HCT116 (cell line): ENCODE measurements around the gene LRBA. TPM values are rescaled to one million over a fixed set of nuclear protein-coding genes. Genes with fewer than 3 reads are reported as not detected.

Source experiments
- ATAC-seq: fragments of 200-7000 bp; cut with Tn5 transposase; 2 replicates; pipeline ENCODE4 v1.9.1; 2020; ENCODE audit warnings: mild to moderate bottlenecking, moderate library complexity
- BruUV-seq: library from RNA; stranded (reverse); fragments of 400-500 nt; replicated peaks from 2 replicates; lab custom pipeline; 2021; lab: Mats Ljungman, UMichigan
- CTCF ChIA-PET: fragments of 300-600 bp; sonication (Branson Sonifier 250); formaldehyde crosslinking; loops from one replicate; lab custom pipeline; 2021; ENCODE audit warnings: antibody characterized with exemption; lab: Charles Lee
- POLR2A ChIA-PET: fragments of 300-600, 350-600 bp; sonication (Branson Sonifier 250); formaldehyde crosslinking; loops from one replicate; lab custom pipeline; 2021; ENCODE audit warnings: antibody characterized with exemption; lab: Charles Lee
- RAD21 ChIA-PET, 2 experiments: fragments of 300-600 bp; sonication (Branson Sonifier 250); formaldehyde crosslinking; loops; one replicate each; lab custom pipeline; 2023; ENCODE audit warnings: low total read pairs in 2 of 2; ENCODE audit not compliant: uncharacterized antibody in 2 of 2, unreplicated experiment in 2 of 2, low non-redundant PET in 1 of 2; lab: Charles Lee
- DNase-seq: peaks from one replicate; pipeline ENCODE4 v3.0.0-alpha.2; 2010; ENCODE audit warnings: low read depth, low spot score
- H2AFZ ChIP-seq: fragments of 200-600 bp; shearing (Covaris generic), sonication (generic); 2 replicates; pipeline ENCODE4 v1.6.1; 2017; ENCODE audit warnings: low read depth, mixed run types, mixed read lengths, antibody characterized with exemption, low read length; ENCODE audit not compliant: poor library complexity, severe bottlenecking
- H3K27ac ChIP-seq: 2 replicates; pipeline ENCODE4 v1.5.1; 2012; ENCODE audit warnings: low read depth, low read length
- H3K27me3 ChIP-seq: fragments of 200-600 bp; sonication (generic); 2 replicates; pipeline ENCODE4 v1.6.1; 2016; ENCODE audit warnings: mixed run types, low read length, mixed read lengths; ENCODE audit not compliant: insufficient read depth
- H3K36me3 ChIP-seq, 2 experiments: fragments of 200-500 bp in 1 of 2; fragments of 200-600 bp in 1 of 2; sonication (Bioruptor generic) in 1 of 2; sonication (generic) in 1 of 2; 2 replicates each; pipeline versions ENCODE4 v1.5.1 to v1.6.1; 2014 to 2016; ENCODE audit warnings: low read length in 2 of 2, inconsistent platforms in 1 of 2, mixed read lengths in 1 of 2, mixed run types in 1 of 2; ENCODE audit not compliant: insufficient read depth in 2 of 2, control insufficient read depth in 1 of 2
- H3K4me1 ChIP-seq, 2 experiments: fragments of 200-600 bp in 1 of 2; sonication (generic) in 1 of 2; 2 replicates each; pipeline versions ENCODE4 v1.5.1 to v1.6.1; 2012 to 2017; ENCODE audit warnings: low read length in 2 of 2, inconsistent platforms in 1 of 2, mild to moderate bottlenecking in 1 of 2, mixed read lengths in 1 of 2, mixed run types in 1 of 2, moderate library complexity in 1 of 2; ENCODE audit not compliant: insufficient read depth in 2 of 2, control insufficient read depth in 1 of 2
- H3K4me2 ChIP-seq: fragments of 200-600 bp; sonication (generic); 2 replicates; pipeline ENCODE4 v1.6.1; 2017; ENCODE audit warnings: mixed run types, low read length, mixed read lengths
- H3K4me3 ChIP-seq, 2 experiments: fragments of 200-600 bp in 1 of 2; sonication (generic) in 1 of 2; replicated peaks in 1 of 2; 2 replicates each; pipeline ENCODE4 v1.5.1; 2011 to 2016; ENCODE audit warnings: low read length in 2 of 2, control low read depth in 1 of 2, low read depth in 1 of 2, mild to moderate bottlenecking in 1 of 2, mixed read lengths in 1 of 2, mixed run types in 1 of 2
- H3K79me2 ChIP-seq: fragments of 200-600 bp; sonication (generic); 2 replicates; pipeline ENCODE4 v1.6.1; 2017; ENCODE audit warnings: mild to moderate bottlenecking, mixed run types, low read length, moderate library complexity, mixed read lengths; ENCODE audit not compliant: insufficient read depth
- H3K9ac ChIP-seq: fragments of 200-600 bp; sonication (generic); 2 replicates; pipeline ENCODE4 v1.6.1; 2016; ENCODE audit warnings: low read length, mixed read lengths
- H3K9me2 ChIP-seq: fragments of 200-600 bp; sonication (generic), shearing (Covaris generic); 2 replicates; pipeline ENCODE4 v1.6.1; 2017; ENCODE audit warnings: mixed run types, mild to moderate bottlenecking, moderate library complexity; ENCODE audit not compliant: insufficient read depth
- H3K9me3 ChIP-seq, 2 experiments: fragments of 200-500 bp in 1 of 2; fragments of 200-600 bp in 1 of 2; sonication (Bioruptor generic) in 1 of 2; sonication (generic) in 1 of 2; 2 replicates each; pipeline ENCODE4 v1.6.1; 2014 to 2017; ENCODE audit warnings: low read length in 2 of 2, mixed read lengths in 2 of 2, inconsistent platforms in 1 of 2, low read depth in 1 of 2, mild to moderate bottlenecking in 1 of 2, mixed run types in 1 of 2, moderate library complexity in 1 of 2; ENCODE audit not compliant: control insufficient read depth in 1 of 2, insufficient read depth in 1 of 2
- H4K20me1 ChIP-seq: fragments of 200-600 bp; sonication (generic), shearing (Covaris generic); 2 replicates; pipeline ENCODE4 v1.6.1; 2017; ENCODE audit warnings: mixed run types, mild to moderate bottlenecking, moderate library complexity; ENCODE audit not compliant: insufficient read depth
- ATF3 ChIP-seq: IDR thresholded peaks from 2 replicates; pipeline ENCODE4 v1.6.1; 2012
- CBX3 ChIP-seq: IDR thresholded peaks from 2 replicates; pipeline ENCODE4 v1.6.1; 2012; ENCODE audit warnings: low read depth
- CEBPB ChIP-seq: IDR thresholded peaks from 2 replicates; pipeline ENCODE4 v1.6.1; 2012; ENCODE audit warnings: low read depth
- EGR1 ChIP-seq: IDR thresholded peaks from 2 replicates; pipeline ENCODE4 v1.6.1; 2012; ENCODE audit warnings: low read depth
- ELF1 ChIP-seq: IDR thresholded peaks from 2 replicates; pipeline ENCODE4 v1.6.1; 2012; ENCODE audit warnings: low read depth, borderline replicate concordance
- EZH2 ChIP-seq: fragments of 200-600 bp; sonication (generic); IDR thresholded peaks from 2 replicates; pipeline ENCODE4 v1.6.1; 2017; ENCODE audit warnings: antibody characterized with exemption, mixed run types
- EZH2phosphoT487 ChIP-seq: fragments of 200-600 bp; IDR thresholded peaks from 2 replicates; pipeline ENCODE4 v1.6.1; 2018; ENCODE audit warnings: antibody characterized with exemption, borderline replicate concordance
- JUND ChIP-seq: IDR thresholded peaks from 2 replicates; pipeline ENCODE4 v1.6.1; 2012
- MAX ChIP-seq: IDR thresholded peaks from 2 replicates; pipeline ENCODE4 v1.6.1; 2012
- POLR2AphosphoS5 ChIP-seq: IDR thresholded peaks from 2 replicates; pipeline ENCODE4 v1.6.1; 2011; ENCODE audit warnings: mild to moderate bottlenecking, low read depth, low read length, moderate library complexity
- RAD21 ChIP-seq: IDR thresholded peaks from 2 replicates; pipeline ENCODE4 v1.6.1; 2012; ENCODE audit warnings: low read depth, mild to moderate bottlenecking
- REST ChIP-seq: IDR thresholded peaks from 2 replicates; pipeline ENCODE4 v1.6.1; 2012; ENCODE audit warnings: low read depth
- SIN3A ChIP-seq: IDR thresholded peaks from 2 replicates; pipeline ENCODE4 v1.6.1; 2012; ENCODE audit warnings: low read depth
- SRF ChIP-seq: IDR thresholded peaks from 2 replicates; pipeline ENCODE4 v1.6.1; 2012; ENCODE audit warnings: low read depth
- YY1 ChIP-seq: IDR thresholded peaks from 2 replicates; pipeline ENCODE4 v1.6.1; 2011; ENCODE audit warnings: low read length, low read depth, moderate library complexity, mild to moderate bottlenecking; ENCODE audit not compliant: insufficient replicate concordance; ENCODE audit errors: extremely low read depth
- ZBTB33 ChIP-seq: IDR thresholded peaks from 2 replicates; pipeline ENCODE4 v1.6.1; 2011; ENCODE audit warnings: mild to moderate bottlenecking, low read length, moderate library complexity; ENCODE audit not compliant: insufficient replicate concordance; ENCODE audit errors: extremely low read depth
- intact Hi-C: fragments of 100-400 bp; cut with micrococcal nuclease; formaldehyde crosslinking; loops from 2 replicates; pipeline ENCODE4 v1.10.0; 2022
- total RNA-seq: library from RNA; stranded (reverse); gene quantifications from one replicate; pipeline ENCODE4 v1.2.1, GENCODE V29; 2021; ENCODE audit not compliant: unreplicated experiment

Gene LRBA
- total RNA-seq, 1 experiment from 2014 or later = 79.8 TPM

- Histone ChIP-seq H3K9ac (no peak overlapping the region), H3K27ac (no peak overlapping the region), H3K4me1 (no peaks in the 10 kb centered on the region), H3K27me3 (no peaks in the 10 kb centered on the region), H2AFZ (no peak overlapping the region), H4K20me1 (no peaks in the 10 kb centered on the region), H3K4me2 (no peak overlapping the region), H3K9me3 (no peaks in the 10 kb centered on the region), H3K79me2 (no peaks in the 10 kb centered on the region), H3K36me3 (no peaks in the 10 kb centered on the region), H3K9me2 (no peaks in the 10 kb centered on the region), H3K4me3 (no peak overlapping the region)
- ChIA-PET RAD21 (no interaction called here), CTCF (no interaction called here), POLR2A (no interaction called here)
- no peak for DNase-seq
- intact Hi-C loops = no loop called here
- no peak for TF ChIP-seq EZH2
- TF ChIP-seq SRF = no peak
- no peak for TF ChIP-seq CEBPB
- no peak for TF ChIP-seq POLR2AphosphoS5
- TF ChIP-seq YY1 = no peak
- TF ChIP-seq EGR1 = no peak
- no peak for ATAC-seq
- no TSS peak for BruUV-seq
Observed at GRCh38 chr4:150355858-150356455, 659.1 kb downstream of the LRBA start.

- H3K4me2 ChIP-seq = no peak overlapping the region
- no peaks in the 10 kb centered on the region for H3K9me3 ChIP-seq
- H2AFZ ChIP-seq = no peak overlapping the region
- no peaks in the 10 kb centered on the region for H3K27me3 ChIP-seq
- H3K9me2 ChIP-seq = no peaks in the 10 kb centered on the region
- DNase-seq = no peak
- H3K4me3 ChIP-seq = no peak overlapping the region
- ChIA-PET POLR2A (no interaction called here), CTCF (no interaction called here), RAD21 (no interaction called here)
- no peak overlapping the region for H3K9ac ChIP-seq
- ATAC-seq = no peak
- H4K20me1 ChIP-seq = no peaks in the 10 kb centered on the region
- intact Hi-C loops = no loop called here
- no peaks in the 10 kb centered on the region for H3K4me1 ChIP-seq
- TF ChIP-seq EZH2 = no peak
- TF ChIP-seq POLR2AphosphoS5 = no peak
- no peak for TF ChIP-seq JUND
- no peak for TF ChIP-seq EGR1
- no peak for TF ChIP-seq MAX
- TF ChIP-seq ZBTB33 = no peak
- TF ChIP-seq ATF3 = no peak
- TF ChIP-seq ELF1 = no peak
- TF ChIP-seq RAD21 = no peak
- TF ChIP-seq REST = no peak
- TF ChIP-seq SIN3A = no peak
- no peak for TF ChIP-seq CBX3
- no peak for TF ChIP-seq EZH2phosphoT487
- no peaks in the 10 kb centered on the region for H3K36me3 ChIP-seq
- no peak overlapping the region for H3K27ac ChIP-seq
- BruUV-seq = no TSS peak
- H3K79me2 ChIP-seq = no peaks in the 10 kb centered on the region
Observed at GRCh38 chr4:150355418-150355817, 659.7 kb downstream of the LRBA start.
